Panc1 (cell line): ENCODE measurements around the gene ENTHD1. TPM values are rescaled to one million over a fixed set of nuclear protein-coding genes. Genes with fewer than 3 reads are reported as not detected.

Experiments
- ATAC-seq: fragments of 200-7000 bp; cut with Tn5 transposase; 2 replicates; pipeline ENCODE4 v1.9.1; 2020; ENCODE audit warnings: mild to moderate bottlenecking, moderate library complexity
- BruUV-seq: library from RNA; stranded (reverse); fragments of 400-500 nt; replicated peaks from 2 replicates; lab custom pipeline; 2021; lab: Mats Ljungman, UMichigan
- CTCF ChIA-PET: fragments of 300-600 bp; sonication (Branson Sonifier 250); formaldehyde crosslinking; loops from one replicate; lab custom pipeline; 2022; ENCODE audit warnings: antibody characterized with exemption; lab: Charles Lee
- POLR2A ChIA-PET: fragments of 300-600 bp; sonication (Branson Sonifier 250); formaldehyde crosslinking; loops from one replicate; lab custom pipeline; 2022; ENCODE audit warnings: antibody characterized with exemption; lab: Charles Lee
- DNase-seq: peaks from one replicate; pipeline ENCODE4 v3.0.0-alpha.2; 2010; ENCODE audit warnings: low read depth, low spot score
- H3K27ac ChIP-seq: 2 replicates; pipeline ENCODE4 v1.5.1; 2011; ENCODE audit warnings: mild to moderate bottlenecking, low read length, inconsistent platforms
- H3K27me3 ChIP-seq: fragments of 200-500 bp; sonication (Bioruptor generic); 2 replicates; pipeline ENCODE4 v1.6.0; 2014; ENCODE audit warnings: low read length, inconsistent platforms; ENCODE audit not compliant: control insufficient read depth, insufficient read depth
- H3K36me3 ChIP-seq: fragments of 200-500 bp; sonication (Bioruptor generic); 2 replicates; pipeline ENCODE4 v1.5.1; 2014; ENCODE audit warnings: inconsistent platforms, mild to moderate bottlenecking, low read length, moderate library complexity; ENCODE audit not compliant: control insufficient read depth, insufficient read depth
- H3K4me1 ChIP-seq: 2 replicates; pipeline ENCODE4 v1.5.1; 2011; ENCODE audit warnings: inconsistent platforms, mild to moderate bottlenecking, low read length, moderate library complexity; ENCODE audit not compliant: control insufficient read depth, insufficient read depth
- H3K4me3 ChIP-seq, 2 experiments: 2 replicates each; pipeline ENCODE4 v1.5.1; 2011 to 2012; ENCODE audit warnings: low read depth in 2 of 2, low read length in 2 of 2, mild to moderate bottlenecking in 2 of 2, inconsistent platforms in 1 of 2, moderate library complexity in 1 of 2
- H3K9me3 ChIP-seq: fragments of 200-500 bp; sonication (Bioruptor generic); 2 replicates; pipeline ENCODE4 v1.5.1; 2014; ENCODE audit warnings: low read depth, mild to moderate bottlenecking, inconsistent platforms, low read length, moderate library complexity; ENCODE audit not compliant: control insufficient read depth, insufficient read depth
- CTCF ChIP-seq: fragments of 450-650 bp; IDR thresholded peaks from 2 replicates; pipeline ENCODE4 v1.5.1; 2017; ENCODE audit warnings: mild to moderate bottlenecking
- POLR2AphosphoS5 ChIP-seq: IDR thresholded peaks from 2 replicates; pipeline ENCODE4 v1.6.1; 2012; ENCODE audit warnings: mild to moderate bottlenecking, low read depth, low read length, moderate library complexity
- SIN3A ChIP-seq: IDR thresholded peaks from 2 replicates; pipeline ENCODE4 v1.6.1; 2012; ENCODE audit warnings: low read depth, mild to moderate bottlenecking, low read length, moderate library complexity, borderline replicate concordance; ENCODE audit not compliant: insufficient read depth
- TCF7L2 ChIP-seq: IDR thresholded peaks from 2 replicates; pipeline ENCODE4 v1.6.1; 2011; ENCODE audit warnings: mild to moderate bottlenecking, low read depth, low read length, inconsistent platforms
- in situ Hi-C: cut with HindIII; loops from 2 replicates; pipeline ENCODE4 v1.10.0; 2016; ENCODE audit warnings: low sequenced_read_pairs, low pct_unique_long_range_greater_than_20kb
- intact Hi-C: fragments of 100-400 bp; cut with micrococcal nuclease; formaldehyde crosslinking; loops from one replicate; pipeline ENCODE4 v1.10.0; 2022; ENCODE audit not compliant: unreplicated experiment
- total RNA-seq: library from RNA; stranded (reverse); gene quantifications from one replicate; pipeline ENCODE4 v1.2.1, GENCODE V29; 2021; ENCODE audit not compliant: unreplicated experiment
- TF ChIP-seq, protein P1 (sequence below), 2 experiments: IDR thresholded peaks; 2 replicates each; pipeline ENCODE4 v1.6.1; 2011 to 2012; ENCODE audit warnings: low read depth in 2 of 2, control low read depth in 1 of 2, low read length in 1 of 2, mild to moderate bottlenecking in 1 of 2, moderate library complexity in 1 of 2; ENCODE audit not compliant: insufficient read depth in 1 of 2

The ENTHD1 gene
- total RNA-seq, 1 experiment from 2014 or later, result not detected

DNA sequence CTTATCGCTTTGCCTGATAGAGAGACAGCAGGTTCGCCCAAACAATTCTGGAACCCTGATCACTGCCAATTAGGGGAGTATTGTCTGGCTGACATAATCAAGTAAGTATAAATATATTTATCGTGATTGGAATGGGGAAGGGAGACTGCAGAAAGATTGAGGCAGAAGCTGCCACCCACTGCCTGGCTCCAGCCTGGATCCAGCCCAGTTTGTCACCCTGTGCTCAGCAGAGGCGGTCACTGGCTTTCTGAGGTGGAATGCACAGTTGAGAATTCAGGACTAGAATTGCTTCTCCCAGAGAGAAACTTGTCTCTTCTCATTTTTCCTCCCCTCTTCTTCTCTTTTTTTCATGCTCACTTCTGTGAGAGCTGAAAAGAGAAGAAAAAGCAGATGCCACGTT lies 33.2 kb upstream of the ENTHD1 start:
- TF ChIP-seq CTCF, result no peak
- TF ChIP-seq POLR2AphosphoS5, result no peak
- TF ChIP-seq SIN3A, result no peak
- TF ChIP-seq, protein P1, sequence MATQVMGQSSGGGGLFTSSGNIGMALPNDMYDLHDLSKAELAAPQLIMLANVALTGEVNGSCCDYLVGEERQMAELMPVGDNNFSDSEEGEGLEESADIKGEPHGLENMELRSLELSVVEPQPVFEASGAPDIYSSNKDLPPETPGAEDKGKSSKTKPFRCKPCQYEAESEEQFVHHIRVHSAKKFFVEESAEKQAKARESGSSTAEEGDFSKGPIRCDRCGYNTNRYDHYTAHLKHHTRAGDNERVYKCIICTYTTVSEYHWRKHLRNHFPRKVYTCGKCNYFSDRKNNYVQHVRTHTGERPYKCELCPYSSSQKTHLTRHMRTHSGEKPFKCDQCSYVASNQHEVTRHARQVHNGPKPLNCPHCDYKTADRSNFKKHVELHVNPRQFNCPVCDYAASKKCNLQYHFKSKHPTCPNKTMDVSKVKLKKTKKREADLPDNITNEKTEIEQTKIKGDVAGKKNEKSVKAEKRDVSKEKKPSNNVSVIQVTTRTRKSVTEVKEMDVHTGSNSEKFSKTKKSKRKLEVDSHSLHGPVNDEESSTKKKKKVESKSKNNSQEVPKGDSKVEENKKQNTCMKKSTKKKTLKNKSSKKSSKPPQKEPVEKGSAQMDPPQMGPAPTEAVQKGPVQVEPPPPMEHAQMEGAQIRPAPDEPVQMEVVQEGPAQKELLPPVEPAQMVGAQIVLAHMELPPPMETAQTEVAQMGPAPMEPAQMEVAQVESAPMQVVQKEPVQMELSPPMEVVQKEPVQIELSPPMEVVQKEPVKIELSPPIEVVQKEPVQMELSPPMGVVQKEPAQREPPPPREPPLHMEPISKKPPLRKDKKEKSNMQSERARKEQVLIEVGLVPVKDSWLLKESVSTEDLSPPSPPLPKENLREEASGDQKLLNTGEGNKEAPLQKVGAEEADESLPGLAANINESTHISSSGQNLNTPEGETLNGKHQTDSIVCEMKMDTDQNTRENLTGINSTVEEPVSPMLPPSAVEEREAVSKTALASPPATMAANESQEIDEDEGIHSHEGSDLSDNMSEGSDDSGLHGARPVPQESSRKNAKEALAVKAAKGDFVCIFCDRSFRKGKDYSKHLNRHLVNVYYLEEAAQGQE (IDR thresholded peaks at IDR 0.05; ENCODE audit: insufficient read depth in 1 of 2, low read depth in 2 of 2, low read length in 1 of 2), result no peak
- TF ChIP-seq TCF7L2, result no peak

DNA sequence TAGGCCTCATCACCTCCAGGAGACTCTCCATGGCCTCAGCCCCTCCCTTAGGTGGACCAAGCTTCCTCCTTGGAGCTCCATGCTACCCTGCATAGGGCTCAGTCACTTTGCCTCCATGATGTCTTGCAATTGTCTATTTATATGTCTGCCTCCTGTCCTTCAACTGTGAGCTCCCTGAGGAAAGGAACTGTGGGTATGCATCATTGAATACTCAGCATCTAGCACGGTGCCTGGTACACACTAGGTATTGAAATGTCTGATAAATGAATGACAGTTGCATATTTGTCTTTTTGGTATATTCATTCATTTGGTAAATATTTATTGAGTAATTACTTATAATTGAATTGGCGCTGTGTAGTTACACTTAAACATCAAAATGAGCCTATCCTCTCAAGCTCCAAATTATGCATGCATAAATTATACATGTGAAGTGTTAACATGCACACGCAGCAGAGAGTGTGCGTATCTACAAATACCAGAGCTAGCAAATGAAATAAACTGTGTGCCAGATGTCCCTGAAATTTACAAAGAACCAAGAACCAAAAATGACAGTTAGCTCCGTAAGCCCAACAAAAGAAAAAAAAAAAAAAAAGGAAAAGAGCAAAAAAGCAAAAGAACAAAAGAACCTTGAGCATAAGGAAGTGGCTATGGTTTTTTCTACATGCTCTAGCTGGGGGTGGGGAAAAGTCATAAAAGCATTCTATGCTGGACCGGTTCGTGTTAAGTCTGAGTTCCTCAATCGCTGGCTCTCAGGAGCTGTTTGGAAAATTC lies 32.5 kb upstream of the ENTHD1 start:
- no peak for ATAC-seq
- no peaks in the 10 kb centered on the region for H3K9me3 ChIP-seq
- no peaks in the 10 kb centered on the region for H3K4me1 ChIP-seq
- BruUV-seq, result no TSS peak
- no peak overlapping the region for H3K27ac ChIP-seq
- H3K27me3 ChIP-seq, result peaks cover 5% of the 10 kb centered on the region
- TF ChIP-seq CTCF, result no peak
- TF ChIP-seq POLR2AphosphoS5, result no peak
- TF ChIP-seq, protein P1 (IDR thresholded peaks at IDR 0.05; ENCODE audit: insufficient read depth in 1 of 2, low read depth in 2 of 2, low read length in 1 of 2), result no peak
- no peak for TF ChIP-seq SIN3A
- TF ChIP-seq TCF7L2, result no peak
- H3K36me3 ChIP-seq, result no peaks in the 10 kb centered on the region
- in situ Hi-C loops, result no loop called here
- CTCF ChIA-PET, result interaction anchor here (0.6 to 0.7 kb wide), 3 partner anchors 41 to 292 kb away, joined by 3 to 9 read pairs (median 6); no protein-coding TSS in a partner anchor
- no peak for DNase-seq
- POLR2A ChIA-PET, result interaction anchor here (0.6 kb wide), 1 partner anchor 11 kb away, joined by 9 read pairs; no protein-coding TSS in a partner anchor
- intact Hi-C loops, result no loop called here
- no peak overlapping the region for H3K4me3 ChIP-seq

More for the DNA sequence above, 33.2 kb upstream of the ENTHD1 start:
- Histone ChIP-seq H3K27me3 (peaks cover 5% of the 10 kb centered on the region), H3K27ac (no peak overlapping the region), H3K4me1 (no peaks in the 10 kb centered on the region), H3K9me3 (no peaks in the 10 kb centered on the region), H3K4me3 (no peak overlapping the region), H3K36me3 (no peaks in the 10 kb centered on the region)
- in situ Hi-C loops (no loop called here), intact Hi-C loops (no loop called here)
- DNase-seq (no peak), ATAC-seq (no peak)
- CTCF ChIA-PET, result interaction anchor here (0.6 kb wide), 1 partner anchor 291 kb away, joined by 3 read pairs; no protein-coding TSS in a partner anchor
- BruUV-seq, result no TSS peak
- POLR2A ChIA-PET, result no interaction called here
